ENCODE data around the gene XRCC3.
"Not testable (repeated sequence)": the region's sequence is repeated elsewhere in the genome, so short reads cannot be mapped to it uniquely, and the experiment has no call there.

XRCC3 gene

GRCh38 chr14:103683139-103683538 is 32.1 kb downstream of the XRCC3 start:
- intact Hi-C loops (cut with DNase I) = no loop called here
- peak in 3 of 10 donors; percentile 35 to 55 (median 47) for DNase-seq

- intact Hi-C loops (cut with DNase I) = no loop called here
- peak in 3 of 10 donors; percentile 66 to 72 (median 68) for DNase-seq
Observed at GRCh38 chr14:103680491-103681231, 34.6 kb downstream of the XRCC3 start.

DNA sequence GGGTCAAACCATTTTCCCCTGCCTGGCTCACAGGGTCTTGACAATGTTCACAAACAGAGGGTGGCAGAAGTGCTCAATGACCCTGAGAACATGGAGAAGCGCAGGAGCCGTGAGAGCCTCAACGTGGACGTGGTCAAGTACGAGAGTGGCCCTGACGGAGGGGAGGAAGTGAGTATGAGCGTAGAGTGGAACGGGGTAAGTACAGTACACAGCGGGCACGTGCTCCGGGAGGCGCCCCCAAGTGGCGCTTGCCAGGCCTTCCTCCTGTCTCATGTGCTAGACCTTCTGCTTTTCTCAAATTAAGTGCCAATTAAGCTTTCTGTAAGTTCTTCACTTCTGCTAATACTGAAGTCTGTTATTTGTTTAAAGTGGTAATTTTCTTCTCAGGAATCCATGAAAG is 35.9 kb downstream of the XRCC3 start:
- peak in 3 of 10 donors; percentile 69 to 91 (median 72) for DNase-seq
- intact Hi-C loops (cut with DNase I) = no loop called here

DNA sequence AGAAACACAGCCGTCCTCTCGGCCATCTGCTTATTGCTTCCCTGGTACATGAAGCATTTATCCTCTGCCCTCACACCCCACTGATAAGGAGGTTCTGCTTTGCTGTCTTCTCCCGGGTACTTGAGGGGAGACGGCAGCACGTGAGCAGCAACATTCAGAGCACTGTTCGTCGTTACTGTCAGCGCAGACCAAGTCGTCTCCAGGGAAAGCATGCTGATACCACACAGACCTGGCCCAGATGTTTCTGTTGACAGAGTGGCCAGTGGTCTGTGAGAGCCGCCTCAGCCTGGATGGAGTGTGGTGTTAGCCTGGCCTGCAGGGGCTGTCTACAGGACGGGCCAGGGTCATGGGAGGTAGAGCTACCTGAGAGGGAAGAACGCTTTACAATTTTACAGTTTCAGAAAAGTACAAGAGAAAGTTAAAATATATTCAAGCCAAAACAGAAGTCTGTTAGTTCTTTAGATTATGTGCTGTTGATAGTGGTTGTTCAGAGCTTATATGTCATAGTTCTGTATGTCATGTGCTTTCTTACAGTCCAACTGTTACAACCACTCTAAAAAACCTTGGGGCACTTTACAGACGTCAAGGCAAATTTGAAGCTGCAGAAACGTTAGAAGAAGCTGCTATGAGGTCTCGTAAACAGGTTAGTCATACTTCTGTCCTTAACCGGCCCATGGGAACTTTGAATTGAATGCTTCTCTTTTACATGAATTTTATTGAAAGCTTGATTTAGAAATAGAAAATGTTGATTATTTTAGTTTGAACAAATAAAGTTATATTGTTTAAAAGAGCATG is 38.2 kb downstream of the XRCC3 start:
- peak in 2 of 10 donors; percentile 13 to 48 for DNase-seq
- intact Hi-C loops (cut with DNase I) = no loop called here

DNA sequence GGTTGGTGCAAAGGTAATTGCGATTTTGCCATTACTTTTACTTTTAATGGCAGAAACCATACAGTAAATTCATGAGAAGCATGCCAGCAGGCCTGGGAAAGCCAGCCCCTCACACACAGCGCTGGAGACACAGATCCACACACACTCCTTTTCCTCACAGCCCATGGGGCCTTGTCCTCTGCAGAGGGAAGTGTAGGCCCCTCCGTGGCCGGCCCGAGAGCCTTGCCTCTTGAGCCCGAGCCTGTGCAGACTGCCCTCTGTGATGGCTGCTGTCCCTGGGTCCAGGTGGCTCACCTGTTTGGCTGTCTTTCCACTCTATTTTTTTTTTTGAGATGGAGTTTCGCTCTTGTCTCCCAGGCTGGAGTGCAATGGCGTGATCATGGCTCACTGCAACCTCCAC is 39.3 kb downstream of the XRCC3 start:
- intact Hi-C loops (cut with DNase I) = no loop called here
- peak in 3 of 10 donors; percentile 26 to 72 (median 62) for DNase-seq

DNA sequence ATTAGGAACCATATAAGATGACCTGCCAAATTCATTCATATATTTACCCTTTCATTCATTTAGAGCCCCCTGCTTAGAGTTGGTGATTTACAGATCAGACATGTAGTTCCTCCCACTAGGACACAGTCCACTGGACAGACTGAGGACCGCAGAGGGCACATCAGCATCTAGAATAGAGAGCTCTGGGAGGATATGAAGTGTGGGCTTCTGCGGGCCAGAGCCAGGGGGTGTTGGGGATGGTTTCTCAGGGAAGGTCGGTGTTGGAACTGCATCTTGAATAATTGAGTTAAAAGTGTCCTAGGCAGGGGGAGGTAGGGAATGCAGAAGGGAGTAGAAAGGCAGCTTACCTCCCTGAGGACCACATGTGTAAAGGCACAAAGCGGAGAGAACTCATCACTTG is 43.3 kb downstream of the XRCC3 start:
- intact Hi-C loops (cut with DNase I) = no loop called here
- DNase-seq = peak in 1 of 10 donors; percentile 2

DNA sequence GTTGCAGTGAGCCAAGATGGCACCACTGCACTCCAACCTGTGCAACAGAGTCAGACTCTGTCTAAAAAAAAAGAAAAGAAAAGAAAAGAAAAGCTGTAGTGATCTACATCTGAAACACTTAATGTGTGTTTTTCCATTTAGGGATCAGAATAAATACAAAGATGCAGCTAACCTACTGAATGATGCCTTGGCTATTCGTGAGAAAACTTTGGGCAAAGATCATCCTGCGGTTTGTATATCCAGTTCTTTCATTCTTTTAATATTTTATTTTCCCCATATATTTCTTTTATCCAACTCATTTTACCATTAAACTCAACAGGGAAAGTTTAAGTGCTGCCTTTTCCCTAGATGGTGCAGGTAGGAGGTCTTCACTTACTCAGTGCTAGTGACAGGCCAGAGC is 45.9 kb downstream of the XRCC3 start:
- no peak for DNase-seq
- intact Hi-C loops (cut with DNase I) = no loop called here

- DNase-seq = no peak
- intact Hi-C loops (cut with DNase I) = no loop called here
Observed at GRCh38 chr14:103668117-103668516, 47.1 kb downstream of the XRCC3 start.

DNA sequence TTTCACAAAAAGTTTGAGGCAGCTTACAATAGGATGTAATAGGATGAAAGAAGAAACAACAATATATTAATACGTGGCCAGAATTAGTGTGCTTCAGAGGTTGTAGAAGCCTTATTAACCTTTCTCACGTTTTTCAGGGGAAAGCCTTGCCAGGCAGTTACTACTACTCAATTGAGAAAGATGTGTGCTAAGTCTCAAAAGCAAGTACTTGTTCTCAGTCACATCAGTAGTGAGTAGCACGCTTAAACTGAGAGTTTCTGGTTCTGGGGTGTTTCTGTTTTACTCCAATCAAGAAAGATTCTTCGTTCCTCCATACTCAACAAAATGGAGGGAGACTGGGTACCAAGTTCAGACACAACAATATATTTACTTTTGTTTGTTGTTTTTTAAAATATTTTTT is 47.6 kb downstream of the XRCC3 start:
- no peak for DNase-seq
- intact Hi-C loops (cut with DNase I) = no loop called here

- DNase-seq = no peak
- intact Hi-C loops (cut with DNase I) = no loop called here
Observed at GRCh38 chr14:103663506-103663905, 51.7 kb downstream of the XRCC3 start.

DNA sequence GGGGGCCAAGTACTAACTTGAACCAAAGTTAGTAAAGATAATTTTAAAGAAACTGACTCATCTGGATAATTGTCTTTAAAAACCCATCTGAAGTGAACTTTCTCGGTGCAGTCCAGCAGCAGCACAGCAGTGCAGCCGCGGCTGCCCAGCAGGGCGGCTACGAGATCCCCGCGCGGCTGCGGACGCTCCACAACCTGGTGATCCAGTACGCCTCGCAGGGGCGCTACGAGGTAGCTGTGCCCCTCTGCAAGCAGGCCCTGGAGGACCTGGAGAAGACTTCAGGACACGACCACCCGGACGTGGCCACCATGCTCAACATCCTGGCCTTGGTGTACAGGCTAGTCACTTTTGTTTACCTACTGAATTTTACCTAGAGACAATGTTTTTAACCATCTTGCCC is 52.7 kb downstream of the XRCC3 start:
- intact Hi-C loops (cut with DNase I) = no loop called here
- DNase-seq = no peak

DNA sequence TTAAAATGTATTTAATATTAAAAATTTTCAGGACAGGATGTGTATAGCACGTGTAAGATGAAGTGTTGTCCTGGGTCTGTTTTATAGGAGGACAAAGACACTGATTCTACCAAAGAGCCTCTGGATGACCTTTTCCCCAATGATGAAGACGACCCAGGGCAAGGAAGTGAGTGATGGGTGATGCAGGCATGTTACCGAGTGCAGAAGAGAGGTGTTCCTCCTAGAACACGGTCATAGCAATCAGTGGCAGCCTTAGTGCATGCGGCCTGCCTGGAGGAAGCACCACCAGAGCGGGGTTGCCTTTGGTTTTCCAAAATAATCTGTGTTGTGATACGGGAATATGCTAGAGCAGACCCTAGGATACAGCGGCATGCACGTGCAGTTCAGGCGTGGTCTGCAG is 53.2 kb downstream of the XRCC3 start:
- no peak for DNase-seq
- intact Hi-C loops (cut with DNase I) = no loop called here

GRCh38 chr14:103659631-103660030 is 55.6 kb downstream of the XRCC3 start:
- intact Hi-C loops (cut with DNase I) = no loop called here
- no peak for DNase-seq

DNA sequence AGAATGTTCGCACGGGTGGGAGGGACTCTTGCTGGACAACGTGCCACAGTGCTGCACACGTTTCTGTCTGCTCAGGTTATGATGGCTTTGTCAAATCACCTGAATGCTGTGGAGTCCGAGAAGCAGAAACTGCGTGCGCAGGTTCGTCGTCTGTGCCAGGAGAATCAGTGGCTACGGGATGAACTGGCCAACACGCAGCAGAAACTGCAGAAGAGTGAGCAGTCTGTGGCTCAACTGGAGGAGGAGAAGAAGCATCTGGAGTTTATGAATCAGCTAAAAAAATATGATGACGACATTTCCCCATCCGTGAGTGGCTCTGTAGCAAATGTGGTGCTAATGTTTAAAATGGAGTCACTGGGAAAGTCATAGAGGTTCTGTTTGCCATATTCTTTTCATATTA is 57.8 kb downstream of the XRCC3 start:
- peak in 7 of 10 donors; percentile 21 to 85 (median 30) for DNase-seq
- intact Hi-C loops (cut with DNase I) = no loop called here

GRCh38 chr14:103656756-103657133 is 58.5 kb downstream of the XRCC3 start:
- peak in 1 of 10 donors; percentile 41 for DNase-seq

DNA sequence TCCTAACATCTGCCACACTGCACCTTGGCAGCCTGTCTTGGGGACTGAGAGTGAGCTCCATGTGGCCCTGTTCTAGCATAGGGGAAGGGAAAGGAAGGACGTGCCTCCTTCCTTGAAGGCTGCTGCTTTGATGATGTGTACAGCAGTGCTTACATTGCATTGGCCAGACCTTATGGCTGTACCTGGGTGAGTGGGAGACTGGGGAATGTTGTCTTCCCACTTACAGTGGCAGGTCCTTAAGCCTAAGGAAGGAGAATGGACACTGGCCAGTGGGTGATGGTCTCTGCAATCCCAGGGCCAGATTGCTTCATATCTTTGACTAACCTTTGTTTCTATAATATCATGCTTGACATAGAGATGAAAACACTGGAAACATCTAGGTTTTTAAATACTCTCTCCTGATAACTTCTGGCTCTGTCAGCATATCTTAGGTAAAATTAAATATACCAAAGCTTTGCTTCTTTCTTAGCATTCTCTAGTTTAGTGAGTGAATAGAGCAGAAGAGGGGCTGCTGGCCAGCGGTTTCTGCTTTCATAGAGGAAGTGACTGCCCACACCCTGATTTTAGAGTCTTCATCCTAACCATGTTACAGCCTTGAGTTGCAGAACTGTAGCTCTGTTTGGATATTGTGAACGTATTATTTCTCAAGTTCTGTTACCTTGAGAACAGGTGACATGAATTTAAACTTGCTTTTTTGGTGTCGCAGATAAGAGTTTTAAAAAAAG is 59.1 kb downstream of the XRCC3 start:
- intact Hi-C loops (cut with DNase I) = no loop called here
- peak in 1 of 10 donors; percentile 20 for DNase-seq

More at GRCh38 chr14:103656756-103657133, 58.5 kb downstream of the XRCC3 start:
- intact Hi-C loops (cut with DNase I) = no loop called here

GRCh38 chr14:103654619-103655018 is 60.6 kb downstream of the XRCC3 start:
- intact Hi-C loops (cut with DNase I) = no loop called here
- DNase-seq = no peak

GRCh38 chr14:103653805-103654204 is 61.4 kb downstream of the XRCC3 start:
- peak in 1 of 10 donors; percentile 29 for DNase-seq
- intact Hi-C loops (cut with DNase I) = no loop called here

GRCh38 chr14:103653336-103653735 is 61.9 kb downstream of the XRCC3 start:
- intact Hi-C loops (cut with DNase I) = not testable (repeated sequence)
- DNase-seq = peak in 1 of 10 donors; percentile 31

DNA sequence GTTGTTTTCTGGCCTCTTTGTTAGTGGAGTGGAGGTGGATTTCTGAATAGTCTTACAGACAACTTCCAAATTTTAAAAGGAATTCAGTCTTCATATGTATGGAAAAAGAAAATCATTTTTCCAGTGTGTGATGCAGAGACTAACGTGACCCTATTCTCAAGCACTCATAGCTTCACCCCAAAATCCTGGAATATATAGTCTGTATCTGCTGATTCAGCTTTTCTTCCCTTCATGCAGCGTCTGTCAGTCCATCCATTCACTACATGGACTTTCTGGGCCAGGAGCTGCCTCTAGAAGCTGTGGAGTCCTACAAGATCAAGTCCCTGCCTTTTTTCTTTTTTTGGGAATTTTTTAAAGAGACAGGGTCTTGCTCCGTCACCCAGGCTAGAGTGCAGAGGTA is 62.4 kb downstream of the XRCC3 start:
- intact Hi-C loops (cut with DNase I) = no loop called here
- DNase-seq = no peak

- intact Hi-C loops (cut with DNase I) = no loop called here
- peak in 1 of 10 donors; percentile 79 for DNase-seq
Observed at GRCh38 chr14:103651585-103651984, 63.7 kb downstream of the XRCC3 start.

Data from posterior cingulate gyrus (tissue), 11 donors.